HL-60 (cell line): ENCODE results near the gene NTRK2.

Experiments
- GABPA ChIP-seq: IDR thresholded peaks from 2 replicates; pipeline ENCODE4 v1.6.1; 2012; ENCODE audit warnings: low read depth
- POLR2AphosphoS5 ChIP-seq: IDR thresholded peaks from 2 replicates; pipeline ENCODE4 v1.6.1; 2012; ENCODE audit warnings: low read depth
- SPI1 ChIP-seq: IDR thresholded peaks from 2 replicates; pipeline ENCODE4 v1.6.1; 2012; ENCODE audit warnings: low read depth, mild to moderate bottlenecking, borderline replicate concordance
- TF ChIP-seq, protein P1 (sequence below): IDR thresholded peaks from one replicate; pipeline ENCODE4 v1.5.1; 2011; ENCODE audit warnings: low read length, control low read depth, inconsistent platforms; ENCODE audit not compliant: insufficient read depth
- TF ChIP-seq, protein P2 (sequence below): IDR thresholded peaks from 2 replicates; pipeline ENCODE4 v1.6.1; 2012; ENCODE audit warnings: low read depth; ENCODE audit not compliant: insufficient replicate concordance

DNA sequence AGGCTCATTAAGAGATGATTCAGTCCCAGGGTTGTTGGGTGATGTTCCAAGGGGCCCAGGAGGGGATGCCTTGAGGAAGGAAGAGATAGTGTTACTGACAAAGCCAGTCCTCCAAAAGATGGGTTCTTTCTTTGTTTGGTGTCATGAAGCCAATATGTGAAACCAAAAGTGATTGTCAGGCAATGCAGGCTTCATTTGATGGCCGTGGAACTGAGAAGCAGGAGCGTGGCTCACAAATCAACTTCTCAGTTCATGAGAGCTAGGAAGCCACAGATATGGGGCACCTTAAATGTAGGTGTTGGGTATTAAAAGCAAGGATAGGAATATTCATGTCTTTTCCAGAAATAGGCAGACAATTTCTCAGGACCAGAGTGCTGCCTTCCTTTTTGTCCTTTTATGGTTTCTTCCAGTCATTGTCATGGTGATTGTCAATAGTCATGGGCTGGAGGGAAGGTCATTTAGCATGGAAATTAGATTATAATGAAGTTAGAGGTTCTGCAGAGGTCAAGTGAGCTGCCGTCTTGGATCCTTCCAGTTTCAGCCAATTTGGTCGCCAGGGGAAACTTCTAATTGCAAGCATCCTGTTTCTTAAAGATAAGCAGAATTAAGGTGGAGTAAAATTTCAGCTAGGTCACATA, 393.0 kb downstream of the NTRK2 start:
- TF ChIP-seq POLR2AphosphoS5 (no peak), GABPA (no peak), SPI1 (no peak)
- TF ChIP-seq, protein P1, sequence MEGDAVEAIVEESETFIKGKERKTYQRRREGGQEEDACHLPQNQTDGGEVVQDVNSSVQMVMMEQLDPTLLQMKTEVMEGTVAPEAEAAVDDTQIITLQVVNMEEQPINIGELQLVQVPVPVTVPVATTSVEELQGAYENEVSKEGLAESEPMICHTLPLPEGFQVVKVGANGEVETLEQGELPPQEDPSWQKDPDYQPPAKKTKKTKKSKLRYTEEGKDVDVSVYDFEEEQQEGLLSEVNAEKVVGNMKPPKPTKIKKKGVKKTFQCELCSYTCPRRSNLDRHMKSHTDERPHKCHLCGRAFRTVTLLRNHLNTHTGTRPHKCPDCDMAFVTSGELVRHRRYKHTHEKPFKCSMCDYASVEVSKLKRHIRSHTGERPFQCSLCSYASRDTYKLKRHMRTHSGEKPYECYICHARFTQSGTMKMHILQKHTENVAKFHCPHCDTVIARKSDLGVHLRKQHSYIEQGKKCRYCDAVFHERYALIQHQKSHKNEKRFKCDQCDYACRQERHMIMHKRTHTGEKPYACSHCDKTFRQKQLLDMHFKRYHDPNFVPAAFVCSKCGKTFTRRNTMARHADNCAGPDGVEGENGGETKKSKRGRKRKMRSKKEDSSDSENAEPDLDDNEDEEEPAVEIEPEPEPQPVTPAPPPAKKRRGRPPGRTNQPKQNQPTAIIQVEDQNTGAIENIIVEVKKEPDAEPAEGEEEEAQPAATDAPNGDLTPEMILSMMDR, result no peak
- TF ChIP-seq, protein P2, sequence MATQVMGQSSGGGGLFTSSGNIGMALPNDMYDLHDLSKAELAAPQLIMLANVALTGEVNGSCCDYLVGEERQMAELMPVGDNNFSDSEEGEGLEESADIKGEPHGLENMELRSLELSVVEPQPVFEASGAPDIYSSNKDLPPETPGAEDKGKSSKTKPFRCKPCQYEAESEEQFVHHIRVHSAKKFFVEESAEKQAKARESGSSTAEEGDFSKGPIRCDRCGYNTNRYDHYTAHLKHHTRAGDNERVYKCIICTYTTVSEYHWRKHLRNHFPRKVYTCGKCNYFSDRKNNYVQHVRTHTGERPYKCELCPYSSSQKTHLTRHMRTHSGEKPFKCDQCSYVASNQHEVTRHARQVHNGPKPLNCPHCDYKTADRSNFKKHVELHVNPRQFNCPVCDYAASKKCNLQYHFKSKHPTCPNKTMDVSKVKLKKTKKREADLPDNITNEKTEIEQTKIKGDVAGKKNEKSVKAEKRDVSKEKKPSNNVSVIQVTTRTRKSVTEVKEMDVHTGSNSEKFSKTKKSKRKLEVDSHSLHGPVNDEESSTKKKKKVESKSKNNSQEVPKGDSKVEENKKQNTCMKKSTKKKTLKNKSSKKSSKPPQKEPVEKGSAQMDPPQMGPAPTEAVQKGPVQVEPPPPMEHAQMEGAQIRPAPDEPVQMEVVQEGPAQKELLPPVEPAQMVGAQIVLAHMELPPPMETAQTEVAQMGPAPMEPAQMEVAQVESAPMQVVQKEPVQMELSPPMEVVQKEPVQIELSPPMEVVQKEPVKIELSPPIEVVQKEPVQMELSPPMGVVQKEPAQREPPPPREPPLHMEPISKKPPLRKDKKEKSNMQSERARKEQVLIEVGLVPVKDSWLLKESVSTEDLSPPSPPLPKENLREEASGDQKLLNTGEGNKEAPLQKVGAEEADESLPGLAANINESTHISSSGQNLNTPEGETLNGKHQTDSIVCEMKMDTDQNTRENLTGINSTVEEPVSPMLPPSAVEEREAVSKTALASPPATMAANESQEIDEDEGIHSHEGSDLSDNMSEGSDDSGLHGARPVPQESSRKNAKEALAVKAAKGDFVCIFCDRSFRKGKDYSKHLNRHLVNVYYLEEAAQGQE, result no peak
